ENCODE data around the gene FAM187B. TPM values are rescaled to one million over a fixed set of nuclear protein-coding genes. Genes with fewer than 3 reads are reported as not detected.

FAM187B gene
- polyA plus RNA-seq, 1 of the 3 experiments (the other 2 are of a cell fraction), result not detected

GRCh38 chr19:35268536-35269437, 40.2 kb upstream of the FAM187B start, which contains the start of gene USF2:
Gene USF2 (plus strand): TSS chr19:35268962. CDS start chr19:35269102, 140 bp downstream.
- Histone ChIP-seq H3K4me3 (ENCODE audit: low read depth in 2 of 2, low read length in 1 of 2) (peak within 1 kb of the TSS; percentile 87 to 95), H3K9ac (peak within 1 kb of the TSS; percentile 92), H3K4me2 (peak within 1 kb of the TSS; percentile 96), H2AFZ (ENCODE audit: low read depth) (peak within 1 kb of the TSS; percentile 78), H3K79me2 (ENCODE audit: insufficient read depth) (peaks cover 22% of the 10 kb centered on the region), H3K27ac (ENCODE audit: low read depth in 2 of 2, low read length in 1 of 2) (peak within 1 kb of the TSS; percentile 79 to 95), H3K9me2 (no peaks in the 10 kb centered on the region), H3K9me3 (no peaks in the 10 kb centered on the region), H4K20me1 (ENCODE audit: insufficient read depth) (no peaks in the 10 kb centered on the region), H3F3A (replicated peaks; ENCODE audit: insufficient read depth) (peaks cover 4% of the 10 kb centered on the region), H3K4me1 (ENCODE audit: control insufficient read depth in 1 of 2, insufficient read depth in 2 of 2, low read depth in 1 of 2, low read length in 1 of 2) (peaks cover 4 to 15% of the 10 kb centered on the region in 2 experiments; a peak in 1 of 4 replicates), H3K27me3 (ENCODE audit: insufficient read depth) (no peaks in the 10 kb centered on the region), H3K36me3 (replicated peaks in 1 of 2; ENCODE audit: control insufficient read depth in 1 of 2, insufficient read depth in 2 of 2, low read length in 1 of 2) (peaks cover 19 to 27% of the 10 kb centered on the region in 2 experiments)
- 0% methylated on average over 38 of the region's 126 CpGs for WGBS (ENCODE audit: low lambda C conversion rate)
- ChIA-PET CTCF (interaction anchor here (0.6 to 2.6 kb wide), 18 partner anchors 8 to 498 kb away, joined by 3 to 38 read pairs (median 4); no protein-coding TSS in a partner anchor), POLR2A (no interaction called here)
- DNase-seq, result peak; percentile 89
- 0 out of 2 replicates have a peak, but pooled peaks have one; percentile 43 for TF ChIP-seq YY1 (IDR thresholded peaks at IDR 0.05; ENCODE audit: low read depth)
- no peak for TF ChIP-seq IRF3 (IDR thresholded peaks at IDR 0.05; ENCODE audit: low read depth, low read length)
- no peak for TF ChIP-seq REST (IDR thresholded peaks at IDR 0.05; ENCODE audit: low read depth, low read length)
- TF ChIP-seq FOXM1 (IDR thresholded peaks at IDR 0.05; ENCODE audit: low read depth), result no peak
- 0 out of 4 replicates have a peak, but pooled peaks of 1 of the 2 experiments have one; percentile 19 for TF ChIP-seq EP300 (IDR thresholded peaks at IDR 0.05; ENCODE audit: borderline replicate concordance in 1 of 2, low read depth in 1 of 2, low read length in 1 of 2)
- TF ChIP-seq USF1 (IDR thresholded peaks at IDR 0.05; ENCODE audit: borderline replicate concordance, low read depth), result peak; percentile 88
- TF ChIP-seq NRF1 (IDR thresholded peaks at IDR 0.05; ENCODE audit: low read depth, low read length), result 0 out of 2 replicates have a peak, but pooled peaks have one; percentile 26
- TF ChIP-seq EZH2phosphoT487 (IDR thresholded peaks at IDR 0.05; ENCODE audit: borderline replicate concordance, low read depth), result no peak
- peak; percentile 49; the same call in 1 of the 2 replicates for TF ChIP-seq USF2 (IDR thresholded peaks at IDR 0.05; ENCODE audit: borderline replicate concordance, low read depth, low read length)
- no peak for TF ChIP-seq NFIC (IDR thresholded peaks at IDR 0.05; ENCODE audit: borderline replicate concordance)
- TF ChIP-seq RXRA (IDR thresholded peaks at IDR 0.05; ENCODE audit: borderline replicate concordance, low read depth), result no peak
